Stimulated activated memory B cell treated with anti-CD40 and anti-IgM and Interleukin-4, amounts not matched to agents 10 μg/mL and 1 μg/mL and 100 μg/mL, for 72 hours (primary cell): Measurements from ENCODE around the gene ATXN2.
A peak's percentile ranks its signal among the peaks of the same experiment; 100 is the strongest.

Experiments
- ATAC-seq: fragments of 150-1000 bp; cut with Tn5 transposase; 2 replicates; pipeline ENCODE4 v1.10.0; 2021
- H3K27ac Mint-ChIP-seq: one replicate; pipeline ENCODE4 v1.8.0; 2022; ENCODE audit warnings: mild to moderate bottlenecking, mixed read lengths
- H3K27me3 Mint-ChIP-seq: one replicate; pipeline ENCODE4 v1.8.0; 2022; ENCODE audit warnings: mixed read lengths
- H3K36me3 Mint-ChIP-seq: one replicate; pipeline ENCODE4 v1.8.0; 2022; ENCODE audit warnings: mixed read lengths
- H3K4me1 Mint-ChIP-seq: one replicate; pipeline ENCODE4 v1.8.0; 2022; ENCODE audit warnings: mixed read lengths
- H3K4me3 Mint-ChIP-seq: one replicate; pipeline ENCODE4 v1.8.0; 2022; ENCODE audit warnings: mild to moderate bottlenecking, moderate library complexity, mixed read lengths
- H3K9me3 Mint-ChIP-seq: one replicate; pipeline ENCODE4 v1.8.0; 2022; ENCODE audit warnings: mixed read lengths

Gene ATXN2

GRCh38 chr12:111424189-111424792, 174.8 kb downstream of the ATXN2 start:
- no peak for ATAC-seq
- peak overlapping the region; percentile 87 for H3K27ac Mint-ChIP-seq
- H3K4me1 Mint-ChIP-seq, result peaks cover 50% of the 10 kb centered on the region
- no peaks in the 10 kb centered on the region for H3K9me3 Mint-ChIP-seq
- no peak overlapping the region for H3K4me3 Mint-ChIP-seq
- H3K36me3 Mint-ChIP-seq, result peaks cover 33% of the 10 kb centered on the region
- no peaks in the 10 kb centered on the region for H3K27me3 Mint-ChIP-seq

GRCh38 chr12:111420494-111420893, 178.6 kb downstream of the ATXN2 start:
- H3K4me1 Mint-ChIP-seq, result peaks cover 19% of the 10 kb centered on the region
- H3K4me3 Mint-ChIP-seq, result no peak overlapping the region
- H3K27me3 Mint-ChIP-seq, result no peaks in the 10 kb centered on the region
- H3K36me3 Mint-ChIP-seq, result peaks cover 33% of the 10 kb centered on the region
- no peak for ATAC-seq
- H3K27ac Mint-ChIP-seq, result no peak overlapping the region
- no peaks in the 10 kb centered on the region for H3K9me3 Mint-ChIP-seq

GRCh38 chr12:111419784-111420183, 179.3 kb downstream of the ATXN2 start:
- H3K4me3 Mint-ChIP-seq, result no peak overlapping the region
- no peak for ATAC-seq
- peaks cover 18% of the 10 kb centered on the region for H3K4me1 Mint-ChIP-seq
- H3K27me3 Mint-ChIP-seq, result no peaks in the 10 kb centered on the region
- peaks cover 36% of the 10 kb centered on the region for H3K36me3 Mint-ChIP-seq
- H3K9me3 Mint-ChIP-seq, result no peaks in the 10 kb centered on the region
- H3K27ac Mint-ChIP-seq, result no peak overlapping the region

DNA sequence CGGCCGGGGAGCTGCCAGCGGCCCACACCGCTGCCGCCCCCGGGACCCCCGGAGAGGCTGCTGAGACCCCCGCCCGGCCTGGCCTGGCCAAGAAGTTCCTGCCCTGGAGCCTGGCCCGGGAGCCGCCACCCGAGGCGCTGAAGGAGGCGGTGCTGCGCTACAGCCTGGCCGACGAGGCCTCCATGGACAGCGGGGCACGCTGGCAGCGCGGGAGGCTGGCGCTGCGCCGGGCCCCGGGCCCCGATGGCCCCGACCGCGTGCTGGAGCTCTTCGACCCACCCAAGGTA, 180.6 kb downstream of the ATXN2 start:
- ATAC-seq, result peak; percentile 43
- Mint-ChIP-seq H3K27ac (no peak overlapping the region), H3K36me3 (peaks cover 38% of the 10 kb centered on the region), H3K4me1 (peaks cover 21% of the 10 kb centered on the region), H3K4me3 (no peak overlapping the region), H3K27me3 (no peaks in the 10 kb centered on the region), H3K9me3 (no peaks in the 10 kb centered on the region)

- peak; percentile 47 for ATAC-seq
- H3K4me1 Mint-ChIP-seq, result peaks cover 27% of the 10 kb centered on the region
These were observed 181.1 kb downstream of the ATXN2 start for GRCh38 chr12:111417784-111418593.

GRCh38 chr12:111417290-111417689, 181.8 kb downstream of the ATXN2 start:
- H3K36me3 Mint-ChIP-seq, result peaks cover 41% of the 10 kb centered on the region
- no peak overlapping the region for H3K27ac Mint-ChIP-seq
- H3K27me3 Mint-ChIP-seq, result no peaks in the 10 kb centered on the region
- H3K4me3 Mint-ChIP-seq, result no peak overlapping the region
- ATAC-seq, result no peak
- H3K4me1 Mint-ChIP-seq, result peaks cover 34% of the 10 kb centered on the region
- H3K9me3 Mint-ChIP-seq, result no peaks in the 10 kb centered on the region

More at GRCh38 chr12:111417784-111418593, 181.1 kb downstream of the ATXN2 start:
- H3K4me3 Mint-ChIP-seq, result no peak overlapping the region
- no peak overlapping the region for H3K27ac Mint-ChIP-seq
- peaks cover 42% of the 10 kb centered on the region for H3K36me3 Mint-ChIP-seq
- no peaks in the 10 kb centered on the region for H3K9me3 Mint-ChIP-seq
- no peaks in the 10 kb centered on the region for H3K27me3 Mint-ChIP-seq

- Mint-ChIP-seq H3K4me3 (no peak overlapping the region), H3K36me3 (peaks cover 28% of the 10 kb centered on the region), H3K9me3 (no peaks in the 10 kb centered on the region), H3K4me1 (peaks cover 59% of the 10 kb centered on the region), H3K27me3 (no peaks in the 10 kb centered on the region), H3K27ac (peak overlapping the region; percentile 40)
- ATAC-seq, result no peak
These were observed 184.3 kb downstream of the ATXN2 start for GRCh38 chr12:111414711-111415252.

DNA sequence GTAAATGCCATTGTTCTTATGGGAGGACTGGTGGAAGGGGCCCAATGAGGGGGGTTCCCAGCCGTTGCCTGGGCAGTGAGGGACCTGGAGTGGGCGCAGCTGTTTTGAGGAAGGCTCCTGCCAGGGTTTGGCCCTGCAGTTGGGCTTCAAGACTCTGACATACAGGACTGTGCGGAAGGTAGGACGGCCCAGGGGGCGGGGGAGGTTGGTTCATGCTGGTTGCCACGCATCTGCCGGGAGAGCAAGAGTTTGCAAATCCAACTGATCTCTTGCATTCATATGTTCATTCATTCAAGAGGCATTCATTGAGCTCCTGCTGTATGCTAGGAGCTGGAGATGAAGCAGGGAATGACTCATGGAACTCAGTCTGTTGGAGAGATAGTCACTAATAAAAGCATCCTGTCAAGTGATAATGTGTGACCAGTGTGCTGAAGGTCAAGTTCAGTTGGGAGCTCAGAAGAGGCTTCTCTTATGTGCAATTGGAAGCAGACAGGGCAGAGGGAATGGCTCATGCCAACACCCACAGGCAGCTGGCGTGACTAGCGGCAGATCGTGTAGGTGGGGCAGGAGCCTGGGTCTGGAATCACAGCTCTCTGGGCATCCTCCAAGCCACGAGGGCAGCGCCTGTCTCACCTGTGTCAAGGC, 185.6 kb downstream of the ATXN2 start:
- Mint-ChIP-seq H3K9me3 (no peaks in the 10 kb centered on the region), H3K36me3 (peaks cover 23% of the 10 kb centered on the region), H3K27ac (peak overlapping the region; percentile 94), H3K4me1 (peaks cover 71% of the 10 kb centered on the region), H3K27me3 (no peaks in the 10 kb centered on the region), H3K4me3 (no peak overlapping the region)
- ATAC-seq, result no peak

- Mint-ChIP-seq H3K4me1 (peaks cover 77% of the 10 kb centered on the region), H3K4me3 (no peak overlapping the region)
These were observed 186.2 kb downstream of the ATXN2 start for GRCh38 chr12:111412830-111413441.

GRCh38 chr12:111412007-111412829, 186.9 kb downstream of the ATXN2 start:
- Mint-ChIP-seq H3K27ac (peak overlapping the region; percentile 94), H3K27me3 (no peaks in the 10 kb centered on the region), H3K9me3 (no peaks in the 10 kb centered on the region), H3K4me1 (peaks cover 84% of the 10 kb centered on the region), H3K4me3 (peak overlapping the region; percentile 65), H3K36me3 (peaks cover 23% of the 10 kb centered on the region)
- ATAC-seq, result peak; percentile 14

More at GRCh38 chr12:111412830-111413441, 186.2 kb downstream of the ATXN2 start:
- Mint-ChIP-seq H3K36me3 (peaks cover 23% of the 10 kb centered on the region), H3K27me3 (no peaks in the 10 kb centered on the region), H3K9me3 (no peaks in the 10 kb centered on the region), H3K27ac (peak overlapping the region; percentile 94)
- no peak for ATAC-seq

- Mint-ChIP-seq H3K36me3 (peaks cover 23% of the 10 kb centered on the region), H3K27me3 (no peaks in the 10 kb centered on the region), H3K9me3 (no peaks in the 10 kb centered on the region), H3K4me3 (peak overlapping the region; percentile 84), H3K4me1 (peaks cover 84% of the 10 kb centered on the region), H3K27ac (peak overlapping the region; percentile 94)
- no peak for ATAC-seq
These were observed 187.8 kb downstream of the ATXN2 start for GRCh38 chr12:111411185-111411764.

DNA sequence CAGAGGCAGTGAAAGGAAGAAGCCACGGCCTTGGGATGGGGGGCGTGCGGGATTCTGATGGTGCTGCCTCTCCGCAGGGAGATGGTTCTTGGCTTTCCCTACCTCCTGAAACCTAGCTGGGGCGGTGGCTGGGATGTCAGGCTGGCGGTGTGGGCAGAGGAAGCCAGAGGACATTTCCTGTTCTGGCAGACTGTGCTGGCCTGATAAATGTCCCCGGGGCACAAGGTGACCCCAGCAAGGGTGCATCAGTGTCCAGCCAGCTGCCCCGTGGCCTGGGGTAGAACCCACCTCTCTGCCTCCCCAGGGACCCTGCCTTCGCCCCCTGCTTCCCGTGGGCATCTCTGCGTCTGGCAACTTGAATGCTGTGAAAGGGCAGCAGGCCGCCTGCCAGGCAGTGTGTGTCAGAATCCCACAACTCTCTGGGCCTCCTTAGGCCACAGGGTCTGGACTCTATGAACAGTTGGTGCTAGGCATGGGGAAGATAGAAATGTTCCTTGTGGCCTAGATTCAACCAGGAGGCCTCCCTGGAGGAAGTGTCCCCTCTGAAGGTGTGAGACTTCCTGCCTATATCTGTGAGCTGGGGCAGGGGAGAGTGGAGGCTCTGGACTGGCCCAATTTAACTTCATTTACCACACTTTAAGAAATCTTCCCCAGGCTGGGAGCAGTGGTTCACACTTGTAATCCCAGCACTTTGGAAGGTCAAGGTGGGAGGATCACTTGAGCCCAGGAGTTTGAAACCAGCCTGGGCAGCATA, 188.5 kb downstream of the ATXN2 start:
- no peaks in the 10 kb centered on the region for H3K9me3 Mint-ChIP-seq
- no peak for ATAC-seq
- H3K27ac Mint-ChIP-seq, result peak overlapping the region; percentile 94
- peaks cover 84% of the 10 kb centered on the region for H3K4me1 Mint-ChIP-seq
- H3K4me3 Mint-ChIP-seq, result peak overlapping the region; percentile 84
- no peaks in the 10 kb centered on the region for H3K27me3 Mint-ChIP-seq
- H3K36me3 Mint-ChIP-seq, result peaks cover 23% of the 10 kb centered on the region

DNA sequence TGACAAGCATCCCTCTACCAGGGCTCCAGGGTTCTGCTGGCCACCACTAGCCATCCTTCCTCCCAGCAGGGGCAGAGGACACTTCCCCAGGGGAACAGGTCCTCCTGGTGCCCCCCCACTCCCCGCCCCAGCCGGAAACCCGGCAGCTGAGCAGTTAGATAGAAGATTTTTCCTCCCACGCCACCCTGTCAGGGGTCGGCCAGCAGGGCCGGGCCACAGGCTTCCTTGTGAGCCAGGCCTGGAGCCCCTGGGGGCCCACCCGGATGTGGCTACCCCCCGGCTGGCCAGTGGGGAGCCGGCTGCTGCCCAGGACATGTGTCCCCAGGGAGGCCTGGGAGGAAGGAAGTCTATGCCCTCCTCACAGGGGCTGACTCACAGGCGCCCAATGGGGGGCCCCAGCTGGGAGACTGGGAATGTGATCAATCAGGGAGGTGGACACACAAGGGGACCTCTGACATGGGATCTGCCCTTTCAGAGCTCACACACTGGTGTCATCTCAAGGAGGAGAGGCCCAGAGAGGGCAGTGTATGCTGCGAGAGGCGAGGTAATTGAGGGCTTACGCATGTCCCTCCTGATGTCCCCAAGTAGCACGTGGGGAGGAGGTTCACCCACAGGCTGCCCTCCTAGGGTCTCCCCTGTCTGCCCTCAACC, 189.2 kb downstream of the ATXN2 start:
- Mint-ChIP-seq H3K36me3 (peaks cover 19% of the 10 kb centered on the region), H3K4me1 (peaks cover 83% of the 10 kb centered on the region), H3K27ac (peak overlapping the region; percentile 94), H3K4me3 (peak overlapping the region; percentile 84), H3K9me3 (no peaks in the 10 kb centered on the region), H3K27me3 (no peaks in the 10 kb centered on the region)
- ATAC-seq, result no peak
